Gastroesophageal sphincter (tissue), 3 donors: Measurements from ENCODE around the gene DEFB108B.
"Not testable (repeated sequence)": the region's sequence is repeated elsewhere in the genome, so short reads cannot be mapped to it uniquely, and the experiment has no call there.

Experiments
- POLR2A ChIP-seq, 2 donors: fragments of 450-650 bp; IDR thresholded peaks; one replicate each; pipeline ENCODE4 v1.6.1; 2017; ENCODE audit warnings: antibody characterized with exemption in 2 of 2, mild to moderate bottlenecking in 2 of 2, moderate library complexity in 1 of 2
- TF ChIP-seq, protein P1 (sequence below), 4 experiments: fragments of 200-600 bp in 2 of 4; fragments of 450-650 bp in 2 of 4; sonication (generic) in 1 of 4; IDR thresholded peaks; one replicate each; pipeline ENCODE4 v1.5.1; 2017 to 2019; ENCODE audit warnings: antibody characterized with exemption in 4 of 4, mild to moderate bottlenecking in 2 of 4, moderate library complexity in 2 of 4

DNA sequence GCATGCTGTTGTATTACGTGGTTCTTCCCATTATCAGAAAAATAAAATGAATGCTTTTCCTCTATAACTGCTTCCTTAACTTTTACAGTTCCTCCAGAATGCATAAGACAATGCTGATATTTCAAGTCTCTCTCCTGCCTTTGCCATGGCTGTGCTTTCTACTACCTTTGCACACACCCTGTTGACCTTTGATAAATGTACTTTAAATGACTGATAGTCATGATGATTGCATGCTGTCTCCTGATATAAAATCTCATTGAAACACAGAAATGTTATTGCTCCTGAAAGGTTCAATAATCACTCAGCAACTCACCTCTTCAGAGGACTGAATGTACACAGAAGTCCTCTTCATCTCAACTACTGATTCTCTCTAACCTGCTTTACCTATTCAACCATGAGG is 45.1 kb downstream of the DEFB108B start, which contains the start of gene DEFB131B:
- TF ChIP-seq, protein P1, sequence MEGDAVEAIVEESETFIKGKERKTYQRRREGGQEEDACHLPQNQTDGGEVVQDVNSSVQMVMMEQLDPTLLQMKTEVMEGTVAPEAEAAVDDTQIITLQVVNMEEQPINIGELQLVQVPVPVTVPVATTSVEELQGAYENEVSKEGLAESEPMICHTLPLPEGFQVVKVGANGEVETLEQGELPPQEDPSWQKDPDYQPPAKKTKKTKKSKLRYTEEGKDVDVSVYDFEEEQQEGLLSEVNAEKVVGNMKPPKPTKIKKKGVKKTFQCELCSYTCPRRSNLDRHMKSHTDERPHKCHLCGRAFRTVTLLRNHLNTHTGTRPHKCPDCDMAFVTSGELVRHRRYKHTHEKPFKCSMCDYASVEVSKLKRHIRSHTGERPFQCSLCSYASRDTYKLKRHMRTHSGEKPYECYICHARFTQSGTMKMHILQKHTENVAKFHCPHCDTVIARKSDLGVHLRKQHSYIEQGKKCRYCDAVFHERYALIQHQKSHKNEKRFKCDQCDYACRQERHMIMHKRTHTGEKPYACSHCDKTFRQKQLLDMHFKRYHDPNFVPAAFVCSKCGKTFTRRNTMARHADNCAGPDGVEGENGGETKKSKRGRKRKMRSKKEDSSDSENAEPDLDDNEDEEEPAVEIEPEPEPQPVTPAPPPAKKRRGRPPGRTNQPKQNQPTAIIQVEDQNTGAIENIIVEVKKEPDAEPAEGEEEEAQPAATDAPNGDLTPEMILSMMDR (IDR thresholded peaks at IDR 0.05): not testable (repeated sequence)
- TF ChIP-seq POLR2A (IDR thresholded peaks at IDR 0.05): not testable (repeated sequence)
